K562 (cell line): ENCODE measurements around the gene HK2. TPM values are rescaled to one million over a fixed set of nuclear protein-coding genes. Genes with fewer than 3 reads are reported as not detected.

ENCODE experiments used
- ATAC-seq: fragments of 200-7000 bp; cut with Tn5 transposase; 3 replicates; pipeline ENCODE4 v1.9.1; 2020; ENCODE audit warnings: moderate library complexity
- BruUV-seq: library from RNA; stranded (reverse); fragments of 400-500 nt; replicated peaks from 2 replicates; lab custom pipeline; 2021; lab: Mats Ljungman, UMichigan
- CTCF ChIA-PET: fragments of 300-600 bp; formaldehyde crosslinking; extraction: SDS; loops from one replicate; lab custom pipeline; 2021; ENCODE audit warnings: low intra/inter-chr PET ratio; lab: Yijun Ruan, JAX
- POLR2A ChIA-PET: fragments of 300-600, 350-650 bp; sonication (Branson Sonifier 250); formaldehyde crosslinking; extraction: SDS; loops from one replicate; lab custom pipeline; 2021; ENCODE audit warnings: antibody characterized with exemption, inconsistent platforms; lab: Yijun Ruan, JAX
- DNase-seq, 4 experiments: peaks; one replicate each; pipeline versions ENCODE4 v3.0.0 to v3.0.0-alpha.2; 2011 to 2018; ENCODE audit warnings: low spot score in 3 of 4, mixed read lengths in 3 of 4; ENCODE audit errors: extremely low read depth in 1 of 4
- FAIRE-seq: peaks from 2 replicates; lab custom pipeline; 2011; peaks lifted over from hg19 to GRCh38; lab: Jason Lieb, UNC
- H2AFZ ChIP-seq: 2 replicates; pipeline ENCODE4 v1.6.0; 2011; ENCODE audit warnings: low read depth, low read length, control low read depth, inconsistent platforms
- H3K27ac ChIP-seq: fragments of 200-600 bp; 3 replicates; pipeline ENCODE4 v1.8.0; 2011; ENCODE audit warnings: low read depth, mild to moderate bottlenecking, control low read depth, inconsistent platforms, low read length, moderate library complexity, mixed read lengths; ENCODE audit errors: extremely low read depth
- H3K27me3 ChIP-seq, 2 experiments: fragments of 300-600 bp in 1 of 2; 2 replicates in 1 of 2; 3 replicates in 1 of 2; pipeline versions ENCODE4 v1.6.0 to v1.8.0; 2011; ENCODE audit warnings: inconsistent platforms in 2 of 2, low read length in 2 of 2, mild to moderate bottlenecking in 1 of 2, mixed read lengths in 1 of 2, moderate library complexity in 1 of 2; ENCODE audit not compliant: control insufficient read depth in 2 of 2, insufficient read depth in 2 of 2
- H3K36me3 ChIP-seq: fragments of 300-600 bp; 3 replicates; pipeline ENCODE4 v1.8.0; 2011; ENCODE audit warnings: mild to moderate bottlenecking, low read length, inconsistent platforms; ENCODE audit not compliant: control insufficient read depth, insufficient read depth
- H3K4me1 ChIP-seq, 2 experiments: fragments of 200-600 bp in 1 of 2; replicated peaks in 1 of 2; 2 replicates in 1 of 2; 3 replicates in 1 of 2; pipeline versions ENCODE4 v1.5.1 to v1.8.0; 2011; ENCODE audit warnings: inconsistent platforms in 2 of 2, low read length in 2 of 2, mild to moderate bottlenecking in 1 of 2, mixed read lengths in 1 of 2, moderate library complexity in 1 of 2; ENCODE audit not compliant: control insufficient read depth in 2 of 2, insufficient read depth in 2 of 2
- H3K4me2 ChIP-seq: 2 replicates; pipeline ENCODE4 v1.6.1; 2011; ENCODE audit warnings: low read length, control low read depth, inconsistent platforms, mixed read lengths; ENCODE audit not compliant: insufficient read depth
- H3K4me3 ChIP-seq: fragments of 200-600 bp; sonication (generic), shearing (Covaris generic); 2 replicates; pipeline ENCODE4 v1.5.1; 2016; ENCODE audit warnings: control low read depth, inconsistent platforms
- H3K79me2 ChIP-seq: fragments of 200-600 bp; 3 replicates; pipeline ENCODE4 v1.8.0; 2011; ENCODE audit warnings: low read length, inconsistent platforms; ENCODE audit not compliant: control insufficient read depth, insufficient read depth
- H3K9ac ChIP-seq, 2 experiments: 2 replicates each; pipeline versions ENCODE4 v1.6.0 to v1.6.1; 2011; ENCODE audit warnings: low read depth in 2 of 2, low read length in 2 of 2, control low read depth in 1 of 2, inconsistent platforms in 1 of 2, mild to moderate bottlenecking in 1 of 2, mixed read lengths in 1 of 2; ENCODE audit not compliant: insufficient read depth in 1 of 2
- H3K9me1 ChIP-seq: one replicate; pipeline ENCODE4 v1.6.0; 2011; ENCODE audit warnings: inconsistent platforms, mild to moderate bottlenecking, low read length, moderate library complexity; ENCODE audit not compliant: control insufficient read depth, insufficient read depth
- H3K9me3 ChIP-seq: replicated peaks from 2 replicates; pipeline ENCODE4 v1.5.1; 2011; ENCODE audit warnings: low read depth, low read length, inconsistent platforms; ENCODE audit not compliant: control insufficient read depth, insufficient read depth
- H4K20me1 ChIP-seq: replicated peaks from 2 replicates; pipeline ENCODE4 v1.6.1; 2011; ENCODE audit warnings: low read length, inconsistent platforms, mixed read lengths; ENCODE audit not compliant: control insufficient read depth, insufficient read depth
- ATF1 ChIP-seq, 2 experiments: fragments of 450-650 bp in 1 of 2; IDR thresholded peaks; 2 replicates each; pipeline ENCODE4 v1.6.1; 2016; ENCODE audit warnings: missing compliant biosample characterization in 1 of 2, missing genetic modification characterization in 1 of 2
- BDP1 ChIP-seq: IDR thresholded peaks from 3 replicates; pipeline ENCODE4 v1.6.1; 2011; ENCODE audit not compliant: insufficient read length, insufficient read depth
- CBFB ChIP-seq: sonication (generic); formaldehyde crosslinking; IDR thresholded peaks from 2 replicates; pipeline ENCODE4 v1.4.0; 2020; ENCODE audit warnings: mild to moderate bottlenecking, missing genetic modification reagents
- EWSR1 ChIP-seq: fragments of 450-650 bp; IDR thresholded peaks from 2 replicates; pipeline ENCODE4 v1.6.1; 2018; ENCODE audit warnings: borderline replicate concordance, mild to moderate bottlenecking, low read depth, moderate library complexity; ENCODE audit not compliant: partially characterized antibody
- GTF2A2 ChIP-seq: IDR thresholded peaks from 2 replicates; pipeline ENCODE4 v1.6.1; 2016; ENCODE audit warnings: mild to moderate bottlenecking, missing genetic modification characterization, missing compliant biosample characterization
- KLF1 ChIP-seq: fragments of 450-650 bp; IDR thresholded peaks from 2 replicates; pipeline ENCODE4 v1.6.1; 2016; ENCODE audit warnings: missing genetic modification characterization, missing compliant biosample characterization
- NR3C1 ChIP-seq: sonication (generic); formaldehyde crosslinking; IDR thresholded peaks from 2 replicates; pipeline ENCODE4 v1.8.1; 2022; ENCODE audit warnings: missing genetic modification reagents
- ZEB2 ChIP-seq: fragments of 450-650 bp; IDR thresholded peaks from 2 replicates; pipeline ENCODE4 v1.6.1; 2016
- ZNF212 ChIP-seq: fragments of 450-650 bp; formaldehyde crosslinking; IDR thresholded peaks from 2 replicates; pipeline ENCODE4 v1.4.0; 2020; ENCODE audit warnings: mild to moderate bottlenecking
- ZNF436 ChIP-seq: fragments of 250-450, 450-650 bp; sonication (Bioruptor Pico); formaldehyde crosslinking; IDR thresholded peaks from 2 replicates; pipeline ENCODE4 v1.7.0; 2020; ENCODE audit warnings: mild to moderate bottlenecking
- WGBS: fragments of 100-300 bp; shearing (Covaris generic); methylation state at CpG from one replicate; pipeline ENCODE4 v1.1.6; 2016; ENCODE audit warnings: low coverage, mixed read lengths; ENCODE audit not compliant: insufficient coverage; ENCODE audit errors: missing lambda C conversion rate; 5-methylcytosine and 5-hydroxymethylcytosine counted together
- in situ Hi-C: fragments of 300-500 bp; cut with MboI; formaldehyde crosslinking; loops from 4 replicates; pipeline ENCODE4 v1.15.0; 2018; ENCODE audit warnings: inconsistent platforms, mixed read lengths
- intact Hi-C: fragments of 100-400 bp; cut with micrococcal nuclease; formaldehyde crosslinking; loops from 2 replicates; pipeline ENCODE4 v1.14.2; 2022
- polyA plus RNA-seq, 8 experiments: library from polyadenylated mRNA; depleted of rRNA in 4 of 8; stranded (reverse) in 5 of 8; unstranded in 3 of 8; fragments of >200 nt; fragmentation: Nextera tagmentation in 2 of 8; fragmentation: Illumina TruSeq in 1 of 8; extraction: Ambion mirVana in 2 of 8; extraction: Trizol in 1 of 8; gene quantifications; 2 replicates each; pipeline versions ENCODE4 v1.2.1 to v1.2.3, GENCODE V29; 2011 to 2014; ENCODE audit warnings: inconsistent platforms in 1 of 8, missing spikeins in 1 of 8
- total RNA-seq, 7 experiments: library from RNA; depleted of rRNA in 6 of 7; stranded (reverse); fragments of >200 nt in 6 of 7; fragmentation: Illumina TruSeq in 2 of 7; extraction: Trizol in 2 of 7; gene quantifications; 2 replicates each; pipeline versions ENCODE4 v1.2.1 to v1.2.3, GENCODE V29; 2011 to 2021; ENCODE audit warnings: low replicate concordance in 1 of 7
- TF ChIP-seq, protein P1 (sequence below): fragments of 250-450 bp; sonication (Bioruptor Pico); IDR thresholded peaks from 2 replicates; pipeline ENCODE4 v1.5.0; 2021
- TF ChIP-seq, protein P2 (sequence below): fragments of 250-450 bp; sonication (Bioruptor Pico); IDR thresholded peaks from 2 replicates; pipeline ENCODE4 v1.5.0; 2021; ENCODE audit warnings: mild to moderate bottlenecking, borderline replicate concordance
- TF ChIP-seq, protein P3 (sequence below): sonication (generic); formaldehyde crosslinking; IDR thresholded peaks from 2 replicates; pipeline ENCODE4 v1.8.1; 2023; ENCODE audit warnings: mild to moderate bottlenecking, missing genetic modification reagents
- TF ChIP-seq, protein P4 (sequence below): sonication (generic); formaldehyde crosslinking; IDR thresholded peaks from 2 replicates; pipeline ENCODE4 v1.8.0; 2022; ENCODE audit warnings: mild to moderate bottlenecking, missing genetic modification reagents
- TF ChIP-seq, protein P5 (sequence below): fragments of 450-650 bp; formaldehyde crosslinking; IDR thresholded peaks from 2 replicates; pipeline ENCODE4 v1.4.0; 2022; ENCODE audit warnings: missing genetic modification characterization

Gene HK2
- total and polyA plus RNA-seq, 9 of the 15 experiments (the other 6 are each of a cell fraction or from before 2014, with no cell fraction given): 4.7 to 56.0 (median 19.9) TPM

DNA sequence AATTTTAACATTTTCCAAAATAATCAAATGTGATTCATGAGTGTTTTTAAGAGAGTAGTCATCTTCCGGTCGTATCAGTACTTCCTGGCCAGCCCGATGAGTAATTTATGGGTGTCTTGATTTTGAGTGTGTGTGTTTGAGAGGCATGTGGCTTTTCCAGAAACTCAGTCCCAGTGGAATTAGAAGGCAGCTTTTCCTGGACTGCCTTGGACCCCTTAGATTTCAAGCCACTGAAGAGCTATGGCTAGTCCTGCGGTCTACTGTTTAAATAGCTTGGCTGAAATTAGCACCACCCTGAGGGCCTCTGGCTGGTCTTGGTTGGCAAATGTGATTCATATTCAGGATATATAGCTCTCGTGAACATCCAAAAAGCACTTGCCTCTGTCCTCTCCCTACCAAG is 59.4 kb downstream of the HK2 start:
- H3K27ac ChIP-seq: no peak overlapping the region

More for the DNA sequence above, 59.4 kb downstream of the HK2 start:
- DNase-seq (no peak), ATAC-seq (no peak), FAIRE-seq (no peak)
- intact Hi-C loops: no loop called here
- H3K9me3 ChIP-seq: no peaks in the 10 kb centered on the region
- no peaks in the 10 kb centered on the region for H3K79me2 ChIP-seq
- H3K27me3 ChIP-seq: no peaks in the 10 kb centered on the region
- no peak overlapping the region for H3K9ac ChIP-seq
- WGBS: 57% methylated on average over 5 of the region's 5 CpGs
- H3K4me1 ChIP-seq: no peaks in the 10 kb centered on the region
- no TSS peak for BruUV-seq
- H2AFZ ChIP-seq: no peak overlapping the region
- CTCF ChIA-PET: no interaction called here
- POLR2A ChIA-PET: no interaction called here
- no peak overlapping the region for H3K4me3 ChIP-seq
- no peaks in the 10 kb centered on the region for H3K9me1 ChIP-seq
- H3K4me2 ChIP-seq: no peak overlapping the region
- peaks cover 54% of the 10 kb centered on the region; the same call in 2 of the 3 replicates for H3K36me3 ChIP-seq
- TF ChIP-seq, protein P1, sequence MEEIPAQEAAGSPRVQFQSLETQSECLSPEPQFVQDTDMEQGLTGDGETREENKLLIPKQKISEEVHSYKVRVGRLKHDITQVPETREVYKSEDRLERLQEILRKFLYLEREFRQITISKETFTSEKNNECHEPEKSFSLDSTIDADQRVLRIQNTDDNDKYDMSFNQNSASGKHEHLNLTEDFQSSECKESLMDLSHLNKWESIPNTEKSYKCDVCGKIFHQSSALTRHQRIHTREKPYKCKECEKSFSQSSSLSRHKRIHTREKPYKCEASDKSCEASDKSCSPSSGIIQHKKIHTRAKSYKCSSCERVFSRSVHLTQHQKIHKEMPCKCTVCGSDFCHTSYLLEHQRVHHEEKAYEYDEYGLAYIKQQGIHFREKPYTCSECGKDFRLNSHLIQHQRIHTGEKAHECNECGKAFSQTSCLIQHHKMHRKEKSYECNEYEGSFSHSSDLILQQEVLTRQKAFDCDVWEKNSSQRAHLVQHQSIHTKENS (CRISPR knock-in tag): no peak
- no peak for TF ChIP-seq ZEB2
- no peak for TF ChIP-seq BDP1
- TF ChIP-seq GTF2A2: no peak
- no peak for TF ChIP-seq CBFB (CRISPR knock-in tag)
- TF ChIP-seq, protein P2, sequence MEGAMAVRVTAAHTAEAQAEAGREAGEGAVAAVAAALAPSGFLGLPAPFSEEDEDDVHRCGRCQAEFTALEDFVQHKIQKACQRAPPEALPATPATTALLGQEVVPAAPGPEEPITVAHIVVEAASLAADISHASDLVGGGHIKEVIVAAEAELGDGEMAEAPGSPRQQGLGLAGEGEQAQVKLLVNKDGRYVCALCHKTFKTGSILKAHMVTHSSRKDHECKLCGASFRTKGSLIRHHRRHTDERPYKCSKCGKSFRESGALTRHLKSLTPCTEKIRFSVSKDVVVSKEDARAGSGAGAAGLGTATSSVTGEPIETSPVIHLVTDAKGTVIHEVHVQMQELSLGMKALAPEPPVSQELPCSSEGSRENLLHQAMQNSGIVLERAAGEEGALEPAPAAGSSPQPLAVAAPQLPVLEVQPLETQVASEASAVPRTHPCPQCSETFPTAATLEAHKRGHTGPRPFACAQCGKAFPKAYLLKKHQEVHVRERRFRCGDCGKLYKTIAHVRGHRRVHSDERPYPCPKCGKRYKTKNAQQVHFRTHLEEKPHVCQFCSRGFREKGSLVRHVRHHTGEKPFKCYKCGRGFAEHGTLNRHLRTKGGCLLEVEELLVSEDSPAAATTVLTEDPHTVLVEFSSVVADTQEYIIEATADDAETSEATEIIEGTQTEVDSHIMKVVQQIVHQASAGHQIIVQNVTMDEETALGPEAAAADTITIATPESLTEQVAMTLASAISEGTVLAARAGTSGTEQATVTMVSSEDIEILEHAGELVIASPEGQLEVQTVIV (CRISPR knock-in tag): no peak
- TF ChIP-seq ZNF212 (CRISPR knock-in tag): no peak
- TF ChIP-seq, protein P3, sequence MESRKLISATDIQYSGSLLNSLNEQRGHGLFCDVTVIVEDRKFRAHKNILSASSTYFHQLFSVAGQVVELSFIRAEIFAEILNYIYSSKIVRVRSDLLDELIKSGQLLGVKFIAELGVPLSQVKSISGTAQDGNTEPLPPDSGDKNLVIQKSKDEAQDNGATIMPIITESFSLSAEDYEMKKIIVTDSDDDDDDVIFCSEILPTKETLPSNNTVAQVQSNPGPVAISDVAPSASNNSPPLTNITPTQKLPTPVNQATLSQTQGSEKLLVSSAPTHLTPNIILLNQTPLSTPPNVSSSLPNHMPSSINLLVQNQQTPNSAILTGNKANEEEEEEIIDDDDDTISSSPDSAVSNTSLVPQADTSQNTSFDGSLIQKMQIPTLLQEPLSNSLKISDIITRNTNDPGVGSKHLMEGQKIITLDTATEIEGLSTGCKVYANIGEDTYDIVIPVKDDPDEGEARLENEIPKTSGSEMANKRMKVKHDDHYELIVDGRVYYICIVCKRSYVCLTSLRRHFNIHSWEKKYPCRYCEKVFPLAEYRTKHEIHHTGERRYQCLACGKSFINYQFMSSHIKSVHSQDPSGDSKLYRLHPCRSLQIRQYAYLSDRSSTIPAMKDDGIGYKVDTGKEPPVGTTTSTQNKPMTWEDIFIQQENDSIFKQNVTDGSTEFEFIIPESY: no peak
- TF ChIP-seq NR3C1: no peak
- TF ChIP-seq, protein P4, sequence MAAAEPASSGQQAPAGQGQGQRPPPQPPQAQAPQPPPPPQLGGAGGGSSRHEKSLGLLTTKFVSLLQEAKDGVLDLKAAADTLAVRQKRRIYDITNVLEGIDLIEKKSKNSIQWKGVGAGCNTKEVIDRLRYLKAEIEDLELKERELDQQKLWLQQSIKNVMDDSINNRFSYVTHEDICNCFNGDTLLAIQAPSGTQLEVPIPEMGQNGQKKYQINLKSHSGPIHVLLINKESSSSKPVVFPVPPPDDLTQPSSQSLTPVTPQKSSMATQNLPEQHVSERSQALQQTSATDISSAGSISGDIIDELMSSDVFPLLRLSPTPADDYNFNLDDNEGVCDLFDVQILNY (CRISPR knock-in tag): no peak
- TF ChIP-seq EWSR1: no peak
- TF ChIP-seq KLF1 (tag): no peak
- TF ChIP-seq ZNF436 (CRISPR knock-in tag): no peak
- TF ChIP-seq, protein P5, sequence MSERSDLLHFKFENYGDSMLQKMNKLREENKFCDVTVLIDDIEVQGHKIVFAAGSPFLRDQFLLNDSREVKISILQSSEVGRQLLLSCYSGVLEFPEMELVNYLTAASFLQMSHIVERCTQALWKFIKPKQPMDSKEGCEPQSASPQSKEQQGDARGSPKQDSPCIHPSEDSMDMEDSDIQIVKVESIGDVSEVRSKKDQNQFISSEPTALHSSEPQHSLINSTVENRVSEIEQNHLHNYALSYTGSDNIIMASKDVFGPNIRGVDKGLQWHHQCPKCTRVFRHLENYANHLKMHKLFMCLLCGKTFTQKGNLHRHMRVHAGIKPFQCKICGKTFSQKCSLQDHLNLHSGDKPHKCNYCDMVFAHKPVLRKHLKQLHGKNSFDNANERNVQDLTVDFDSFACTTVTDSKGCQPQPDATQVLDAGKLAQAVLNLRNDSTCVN (CRISPR knock-in tag): no peak
- no peak for TF ChIP-seq ATF1 (CRISPR knock-in tag; IDR thresholded peaks at IDR 0.05)
- TF ChIP-seq ATF1 (tag; IDR thresholded peaks at IDR 0.05): no peak
- no peaks in the 10 kb centered on the region for H4K20me1 ChIP-seq
- in situ Hi-C loops: no loop called here
